HepG2 (cell line): ENCODE data around the gene MRPS5. TPM values are rescaled to one million over a fixed set of nuclear protein-coding genes. Genes with fewer than 3 reads are reported as not detected.

Experiments used
- ATF1 ChIP-seq: IDR thresholded peaks from 2 replicates; pipeline ENCODE4 v1.6.1; 2016; ENCODE audit warnings: mild to moderate bottlenecking, control low read depth
- CBFB ChIP-seq: sonication (generic); formaldehyde crosslinking; IDR thresholded peaks from 2 replicates; pipeline ENCODE4 v1.4.0; 2020; ENCODE audit warnings: missing genetic modification reagents
- FOXJ3 ChIP-seq: sonication (generic); formaldehyde crosslinking; IDR thresholded peaks from 2 replicates; pipeline ENCODE4 v1.4.0; 2020; ENCODE audit warnings: missing genetic modification reagents, mild to moderate bottlenecking, borderline replicate concordance
- FOXK1 ChIP-seq: sonication (generic); formaldehyde crosslinking; IDR thresholded peaks from 2 replicates; pipeline ENCODE4 v1.4.0; 2020; ENCODE audit warnings: low read depth, missing genetic modification reagents, borderline replicate concordance
- HIVEP1 ChIP-seq: sonication (generic); formaldehyde crosslinking; IDR thresholded peaks from 2 replicates; pipeline ENCODE4 v1.4.0; 2020; ENCODE audit warnings: mild to moderate bottlenecking, missing genetic modification reagents
- HNF4A ChIP-seq: sonication (generic); formaldehyde crosslinking; IDR thresholded peaks from 2 replicates; pipeline ENCODE4 v1.4.0; 2020; ENCODE audit warnings: missing genetic modification reagents
- HNRNPL ChIP-seq: fragments of 200-400 bp; formaldehyde crosslinking; IDR thresholded peaks from 2 replicates; pipeline ENCODE4 v1.6.1; 2017; ENCODE audit warnings: mild to moderate bottlenecking, low read depth, low read length
- HOMEZ ChIP-seq: IDR thresholded peaks from 2 replicates; pipeline ENCODE4 v1.6.1; 2016; ENCODE audit warnings: low read depth
- MED13 ChIP-seq: sonication (generic); formaldehyde crosslinking; IDR thresholded peaks from 2 replicates; pipeline ENCODE4 v1.5.0; 2020; ENCODE audit warnings: missing genetic modification reagents
- NKX3-1 ChIP-seq: sonication (generic); formaldehyde crosslinking; IDR thresholded peaks from 2 replicates; pipeline ENCODE4 v1.5.0; 2020; ENCODE audit warnings: missing genetic modification reagents
- SCMH1 ChIP-seq: sonication (generic); formaldehyde crosslinking; IDR thresholded peaks from 2 replicates; pipeline ENCODE4 v1.9.0; 2021; ENCODE audit warnings: missing genetic modification reagents, mild to moderate bottlenecking, borderline replicate concordance
- TOE1 ChIP-seq: sonication (generic); formaldehyde crosslinking; IDR thresholded peaks from 2 replicates; pipeline ENCODE4 v1.4.0; 2020; ENCODE audit warnings: mild to moderate bottlenecking, missing genetic modification reagents
- TRIM22 ChIP-seq: fragments of 450-650 bp; IDR thresholded peaks from 2 replicates; pipeline ENCODE4 v1.6.1; 2017
- ZMAT3 ChIP-seq: sonication (generic); formaldehyde crosslinking; conservative IDR thresholded peaks from 2 replicates; pipeline ENCODE4 v1.7.0; 2021; ENCODE audit warnings: missing genetic modification reagents
- ZNF232 ChIP-seq: sonication (generic); formaldehyde crosslinking; IDR thresholded peaks from 2 replicates; pipeline ENCODE4 v1.4.0; 2020; ENCODE audit warnings: missing genetic modification reagents, borderline replicate concordance
- ZNF350 ChIP-seq: sonication (generic); formaldehyde crosslinking; IDR thresholded peaks from 2 replicates; pipeline ENCODE4 v1.4.0; 2020; ENCODE audit warnings: mild to moderate bottlenecking, low read depth, missing genetic modification reagents, borderline replicate concordance
- ZNF547 ChIP-seq: sonication (generic); formaldehyde crosslinking; IDR thresholded peaks from 2 replicates; pipeline ENCODE4 v1.5.1; 2020; ENCODE audit warnings: mild to moderate bottlenecking, missing genetic modification reagents
- ZNF615 ChIP-seq: sonication (generic); formaldehyde crosslinking; IDR thresholded peaks from 2 replicates; pipeline ENCODE4 v1.5.0; 2020; ENCODE audit warnings: mild to moderate bottlenecking, missing genetic modification reagents, borderline replicate concordance
- ZNF781 ChIP-seq: sonication (generic); formaldehyde crosslinking; IDR thresholded peaks from 2 replicates; pipeline ENCODE4 v1.5.1; 2020; ENCODE audit warnings: borderline replicate concordance, mild to moderate bottlenecking, missing genetic modification reagents; ENCODE audit errors: not compliant biosample characterization
- ZNF850 ChIP-seq: sonication (generic); formaldehyde crosslinking; conservative IDR thresholded peaks from 2 replicates; pipeline ENCODE4 v1.9.0; 2021; ENCODE audit warnings: mild to moderate bottlenecking, missing genetic modification reagents
- polyA plus RNA-seq, 8 experiments: library from polyadenylated mRNA; depleted of rRNA in 3 of 8; stranded (reverse) in 7 of 8; unstranded in 1 of 8; fragments of >200 nt; fragmentation: Illumina TruSeq in 4 of 8; extraction: Trizol in 4 of 8; gene quantifications; 2 replicates each; pipeline versions ENCODE4 v1.2.1 to v1.2.3, GENCODE V29; 2011 to 2016; ENCODE audit warnings: low read depth in 4 of 8, missing spikeins in 1 of 8, mixed read lengths in 1 of 8; ENCODE audit not compliant: insufficient read depth in 1 of 8
- total RNA-seq, 5 experiments: library from RNA; depleted of rRNA; stranded (reverse); fragments of >200 nt; fragmentation: Illumina TruSeq; extraction: Trizol; gene quantifications; 2 replicates each; pipeline ENCODE4 v1.2.3, GENCODE V29; 2016; ENCODE audit warnings: low read depth in 1 of 5
- TF ChIP-seq, protein P1 (sequence below): sonication (generic); formaldehyde crosslinking; IDR thresholded peaks from 2 replicates; pipeline ENCODE4 v1.4.0; 2020; ENCODE audit warnings: mild to moderate bottlenecking, missing genetic modification reagents
- TF ChIP-seq, protein P2 (sequence below): IDR thresholded peaks from 2 replicates; pipeline ENCODE4 v1.6.1; 2018; ENCODE audit warnings: missing genetic modification reagents
- TF ChIP-seq, protein P3 (sequence below): sonication (generic); formaldehyde crosslinking; IDR thresholded peaks from 2 replicates; pipeline ENCODE4 v1.8.1; 2023; ENCODE audit warnings: mild to moderate bottlenecking, inconsistent platforms, moderate library complexity, missing genetic modification reagents, borderline replicate concordance

The MRPS5 gene
- total and polyA plus RNA-seq, 2 of the 13 experiments (the other 11 are each of a cell fraction or from before 2014, with no cell fraction given) = 98.8 to 134 TPM

- TF ChIP-seq TRIM22 (no peak), FOXK1 (CRISPR knock-in tag) (no peak; the same call in 1 of the 2 replicates), ZNF615 (CRISPR knock-in tag) (no peak), ZNF232 (CRISPR knock-in tag) (peak; percentile 89), HOMEZ (no peak), ZNF547 (peak; percentile 76; the same call in 1 of the 2 replicates), HIVEP1 (peak; percentile 79; the same call in 1 of the 2 replicates), NKX3-1 (CRISPR knock-in tag) (peak; percentile 89), MED13 (peak; percentile 76; the same call in 1 of the 2 replicates), SCMH1 (CRISPR knock-in tag) (no peak), ZMAT3 (CRISPR knock-in tag) (peak; percentile 89), HNRNPL (0 out of 2 replicates have a peak, but pooled peaks have one; percentile 7), ZNF850 (CRISPR knock-in tag) (0 out of 2 replicates have a peak, but pooled peaks have one; percentile 49), CBFB (peak; percentile 94; the same call in 1 of the 2 replicates), ZNF350 (CRISPR knock-in tag) (peak; percentile 22; the same call in 1 of the 2 replicates), ZNF781 (CRISPR knock-in tag) (no peak), FOXJ3 (CRISPR knock-in tag) (0 out of 2 replicates have a peak, but pooled peaks have one; percentile 46), ATF1 (CRISPR knock-in tag) (no peak), TOE1 (CRISPR knock-in tag) (no peak), HNF4A (CRISPR knock-in tag) (no peak)
- TF ChIP-seq, protein P1, sequence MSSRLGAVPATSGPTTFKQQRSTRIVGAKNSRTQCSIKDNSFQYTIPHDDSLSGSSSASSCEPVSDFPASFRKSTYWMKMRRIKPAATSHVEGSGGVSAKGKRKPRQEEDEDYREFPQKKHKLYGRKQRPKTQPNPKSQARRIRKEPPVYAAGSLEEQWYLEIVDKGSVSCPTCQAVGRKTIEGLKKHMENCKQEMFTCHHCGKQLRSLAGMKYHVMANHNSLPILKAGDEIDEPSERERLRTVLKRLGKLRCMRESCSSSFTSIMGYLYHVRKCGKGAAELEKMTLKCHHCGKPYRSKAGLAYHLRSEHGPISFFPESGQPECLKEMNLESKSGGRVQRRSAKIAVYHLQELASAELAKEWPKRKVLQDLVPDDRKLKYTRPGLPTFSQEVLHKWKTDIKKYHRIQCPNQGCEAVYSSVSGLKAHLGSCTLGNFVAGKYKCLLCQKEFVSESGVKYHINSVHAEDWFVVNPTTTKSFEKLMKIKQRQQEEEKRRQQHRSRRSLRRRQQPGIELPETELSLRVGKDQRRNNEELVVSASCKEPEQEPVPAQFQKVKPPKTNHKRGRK (CRISPR knock-in tag) = no peak; the same call in 1 of the 2 replicates
- TF ChIP-seq, protein P2, sequence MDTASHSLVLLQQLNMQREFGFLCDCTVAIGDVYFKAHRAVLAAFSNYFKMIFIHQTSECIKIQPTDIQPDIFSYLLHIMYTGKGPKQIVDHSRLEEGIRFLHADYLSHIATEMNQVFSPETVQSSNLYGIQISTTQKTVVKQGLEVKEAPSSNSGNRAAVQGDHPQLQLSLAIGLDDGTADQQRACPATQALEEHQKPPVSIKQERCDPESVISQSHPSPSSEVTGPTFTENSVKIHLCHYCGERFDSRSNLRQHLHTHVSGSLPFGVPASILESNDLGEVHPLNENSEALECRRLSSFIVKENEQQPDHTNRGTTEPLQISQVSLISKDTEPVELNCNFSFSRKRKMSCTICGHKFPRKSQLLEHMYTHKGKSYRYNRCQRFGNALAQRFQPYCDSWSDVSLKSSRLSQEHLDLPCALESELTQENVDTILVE (CRISPR knock-in tag) = 0 out of 2 replicates have a peak, but pooled peaks have one; percentile 40
- TF ChIP-seq, protein P3, sequence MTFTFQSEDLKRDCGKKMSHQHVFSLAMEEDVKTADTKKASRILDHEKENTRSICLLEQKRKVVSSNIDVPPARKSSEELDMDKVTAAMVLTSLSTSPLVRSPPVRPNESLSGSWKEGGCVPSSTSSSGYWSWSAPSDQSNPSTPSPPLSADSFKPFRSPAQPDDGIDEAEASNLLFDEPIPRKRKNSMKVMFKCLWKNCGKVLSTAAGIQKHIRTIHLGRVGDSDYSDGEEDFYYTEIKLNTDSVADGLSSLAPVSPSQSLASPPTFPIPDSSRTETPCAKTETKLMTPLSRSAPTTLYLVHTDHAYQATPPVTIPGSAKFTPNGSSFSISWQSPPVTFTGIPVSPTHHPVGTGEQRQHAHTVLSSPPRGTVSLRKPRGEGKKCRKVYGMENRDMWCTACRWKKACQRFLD (CRISPR knock-in tag) = peak; percentile 99; the same call in 1 of the 2 replicates
Measured at GRCh38 chr2:95121407-95122196, at the start of gene MRPS5 (continued).
